Naive thymus-derived CD4-positive, alpha-beta T cell (primary cell): Measurements from ENCODE around the gene RPS15. TPM values are rescaled to one million over a fixed set of nuclear protein-coding genes. Genes with fewer than 3 reads are reported as not detected.

Experiments
- ATAC-seq: fragments of 150-1000 bp; cut with Tn5 transposase; 2 replicates; pipeline ENCODE4 v1.10.0; 2021; ENCODE audit warnings: mild to moderate bottlenecking, moderate library complexity
- CTCF ChIA-PET: fragments of 350-600 bp; sonication (Branson Sonifier 250); formaldehyde crosslinking; loops from one replicate; lab custom pipeline; 2021; ENCODE audit warnings: antibody characterized with exemption; lab: Charles Lee
- POLR2A ChIA-PET: fragments of 350-600 bp; sonication (Branson Sonifier 250); formaldehyde crosslinking; loops from one replicate; lab custom pipeline; 2021; ENCODE audit warnings: antibody characterized with exemption, inconsistent platforms; lab: Charles Lee
- DNase-seq, 9 donors: peaks; one replicate each; pipeline versions ENCODE4 v3.0.0 to v3.0.0-alpha.2; 2020 to 2022; ENCODE audit warnings: mixed read lengths in 1 of 9
- H3K27ac ChIP-seq: one replicate; pipeline ENCODE4 v1.7.0; 2013; ENCODE audit warnings: mild to moderate bottlenecking, low read depth, low read length, moderate library complexity
- H3K27me3 ChIP-seq, 2 donors: one replicate each; pipeline ENCODE4 v1.7.0; 2013; ENCODE audit warnings: low read length in 2 of 2, mild to moderate bottlenecking in 2 of 2, moderate library complexity in 2 of 2; ENCODE audit not compliant: control insufficient read depth in 2 of 2, insufficient read depth in 2 of 2
- H3K36me3 ChIP-seq, 3 experiments: 1 replicate in 2 of 3; 2 replicates in 1 of 3; pipeline ENCODE4 v1.7.0; 2013; ENCODE audit warnings: low read length in 3 of 3, mild to moderate bottlenecking in 3 of 3, moderate library complexity in 1 of 3; ENCODE audit not compliant: insufficient read depth in 3 of 3, control insufficient read depth in 2 of 3
- H3K4me1 ChIP-seq, 2 donors: one replicate each; pipeline ENCODE4 v1.7.0; 2013; ENCODE audit warnings: low read length in 2 of 2, mild to moderate bottlenecking in 2 of 2, moderate library complexity in 1 of 2; ENCODE audit not compliant: control insufficient read depth in 2 of 2, insufficient read depth in 2 of 2
- H3K4me3 ChIP-seq: 2 replicates; pipeline ENCODE4 v1.7.0; 2013; ENCODE audit warnings: mild to moderate bottlenecking, low read length
- H3K9me3 ChIP-seq, 3 experiments: 1 replicate in 2 of 3; 2 replicates in 1 of 3; pipeline ENCODE4 v1.7.0; 2013; ENCODE audit warnings: low read length in 3 of 3; ENCODE audit not compliant: control insufficient read depth in 2 of 3
- H3K27ac Mint-ChIP-seq, 9 donors: one replicate each; pipeline ENCODE4 v1.8.0; 2020 to 2022; ENCODE audit warnings: mixed read lengths in 9 of 9, mild to moderate bottlenecking in 8 of 9, moderate library complexity in 5 of 9, inconsistent platforms in 2 of 9
- H3K27me3 Mint-ChIP-seq, 5 donors: one replicate each; pipeline ENCODE4 v1.8.0; 2021 to 2022; ENCODE audit warnings: mixed read lengths in 5 of 5, mild to moderate bottlenecking in 1 of 5
- H3K36me3 Mint-ChIP-seq, 5 donors: one replicate each; pipeline ENCODE4 v1.8.0; 2020 to 2022; ENCODE audit warnings: mixed read lengths in 5 of 5, mild to moderate bottlenecking in 3 of 5, inconsistent platforms in 1 of 5
- H3K4me1 Mint-ChIP-seq, 7 donors: one replicate each; pipeline ENCODE4 v1.8.0; 2020 to 2022; ENCODE audit warnings: mixed read lengths in 7 of 7, mild to moderate bottlenecking in 3 of 7, inconsistent platforms in 1 of 7
- H3K4me3 Mint-ChIP-seq, 10 donors: one replicate each; pipeline ENCODE4 v1.8.0; 2020 to 2022; ENCODE audit warnings: mild to moderate bottlenecking in 10 of 10, mixed read lengths in 10 of 10, moderate library complexity in 6 of 10, inconsistent platforms in 2 of 10
- H3K9me3 Mint-ChIP-seq, 11 donors: one replicate each; pipeline ENCODE4 v1.8.0; 2020 to 2022; ENCODE audit warnings: mixed read lengths in 11 of 11, mild to moderate bottlenecking in 4 of 11, inconsistent platforms in 1 of 11, moderate library complexity in 1 of 11
- intact Hi-C, 2 donors: fragments of 100-400 bp; cut with micrococcal nuclease; formaldehyde crosslinking; loops; one replicate each; pipeline ENCODE4 v1.15.1; 2023
- polyA plus RNA-seq, 2 donors: library from polyadenylated mRNA; unstranded; fragments of 300-500 nt; fragmentation: Illumina TruSeq; gene quantifications; one replicate each; pipeline ENCODE4 v1.2.3, GENCODE V29; 2021
- total RNA-seq, 6 experiments: library from RNA in 5 of 6; stranded (reverse) in 5 of 6; gene quantifications; 1 replicate in 5 of 6; 2 replicates in 1 of 6; pipeline ENCODE4 v1.2.3 and lab custom pipeline; 2021 to 2026

Gene RPS15
- total and polyA plus RNA-seq, 7 experiments from 2014 or later: 1,300 to 3,761 (median 2,017) TPM

DNA sequence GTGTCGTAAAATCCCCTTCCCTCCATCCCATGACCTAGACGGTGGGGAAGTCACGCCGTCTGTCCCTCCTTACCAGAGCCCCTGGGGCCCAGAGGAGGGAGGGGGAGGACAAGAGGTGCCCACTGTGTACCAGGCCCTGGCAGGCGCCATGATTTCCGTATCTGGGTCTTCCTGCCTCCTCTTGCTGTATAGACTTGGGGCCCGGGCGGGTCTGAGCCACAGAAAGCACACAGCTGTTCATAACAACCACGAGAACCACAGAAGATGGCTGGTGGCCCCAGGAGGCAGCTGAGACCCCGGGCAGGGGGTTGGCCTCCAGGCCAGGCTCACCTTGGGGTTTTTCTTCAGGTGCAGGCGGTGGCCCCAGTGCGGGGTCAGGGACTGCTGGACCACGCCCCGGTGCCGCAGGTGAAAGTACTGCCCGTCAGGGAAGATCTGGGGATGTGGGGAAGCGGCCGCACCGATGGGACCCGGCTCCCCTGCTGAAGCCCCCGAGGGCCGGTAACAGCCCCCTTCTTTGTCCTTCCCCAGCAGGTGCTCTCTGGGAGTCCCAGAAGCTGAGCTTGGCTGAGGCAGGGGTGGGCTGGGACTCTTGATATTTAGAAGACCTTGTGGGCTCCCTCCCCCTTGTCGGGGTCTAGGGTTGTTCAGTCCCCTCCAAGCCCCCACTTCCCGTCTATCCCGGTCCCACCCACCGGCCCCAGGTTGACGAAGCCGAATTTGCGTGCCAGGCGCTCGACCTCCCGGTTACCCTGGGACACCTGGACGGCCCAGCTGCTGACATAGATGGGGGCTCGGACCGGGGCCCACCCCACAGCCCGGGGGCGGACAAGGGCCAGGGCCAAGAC is 51.5 kb downstream of the RPS15 start:
- H3K27ac ChIP-seq: peak overlapping the region; percentile 63
- peaks cover 0 to 14% (median 0%) of the 10 kb centered on the region in 5 donors for H3K27me3 Mint-ChIP-seq
- no peaks in the 10 kb centered on the region for H3K9me3 ChIP-seq
- intact Hi-C loops: loop anchor here (1.0 to 5.0 kb wide), 14 partner anchors 10 to 416 kb away; partner anchors contain the start of genes C19orf25 (in 2 of the 2), UQCR11 (in 2 of the 2), ADAMTSL5 (in 1 of the 2) and ADAT3 (in 1 of the 2)
- ATAC-seq (no peak), DNase-seq (no peak)
- H3K4me3 ChIP-seq: peak overlapping the region; percentile 77
- H3K36me3 Mint-ChIP-seq: no peaks in the 10 kb centered on the region
- ChIA-PET POLR2A (interaction anchor here (0.6 to 1.8 kb wide), 8 partner anchors 13 to 459 kb away, joined by 3 to 6 read pairs (median 4); partner anchors contain the start of genes ABCA7 and MBD3), CTCF (no interaction called here)
- H3K27me3 ChIP-seq: no peaks in the 10 kb centered on the region
- peaks cover 9 to 10% of the 10 kb centered on the region in 2 donors for H3K4me1 ChIP-seq
- H3K9me3 Mint-ChIP-seq: peaks cover 0 to 2% (median 0%) of the 10 kb centered on the region in 11 donors
- H3K4me1 Mint-ChIP-seq: peaks cover 7 to 17% (median 15%) of the 10 kb centered on the region in 7 donors
- no peaks in the 10 kb centered on the region for H3K36me3 ChIP-seq
- peak overlapping the region; percentile 53 to 93 (median 74) for H3K4me3 Mint-ChIP-seq
- peak overlapping the region in 7 of 9 donors; percentile 34 to 91 (median 49) for H3K27ac Mint-ChIP-seq

Other genes starting within 250 kb of the RPS15 start
- 10 to 100 TPM; 67.7 to 91.3 (median 71.6) TPM for gene STK11, start 232.6 kb upstream of the RPS15 start, total RNA-seq
- 10 to 100 TPM; 13.9 to 28.9 TPM for gene STK11, start 232.6 kb upstream of the RPS15 start, polyA plus RNA-seq
- under 1 TPM in 2 of 5 experiments, not detected in 3; 0.15 to 0.27 TPM for gene CBARP, start 200.4 kb upstream of the RPS15 start, total RNA-seq
- not detected for gene CBARP, start 200.4 kb upstream of the RPS15 start, polyA plus RNA-seq
- 100 to 1,000 TPM in 3 of 5 experiments, 10 to 100 TPM in 2; 90.6 to 178 (median 102) TPM for gene ATP5F1D, start 196.6 kb upstream of the RPS15 start, total RNA-seq
- gene ATP5F1D, start 196.6 kb upstream of the RPS15 start, polyA plus RNA-seq: 100 to 1,000 TPM; 209 to 302 TPM
- 100 to 1,000 TPM in 2 of 5 experiments, 10 to 100 TPM in 3; 22.6 to 310 (median 78.1) TPM for gene MIDN, start 189.8 kb upstream of the RPS15 start, total RNA-seq
- gene MIDN, start 189.8 kb upstream of the RPS15 start, polyA plus RNA-seq: 1 to 10 TPM; 1.4 to 3.6 TPM
- 100 to 1,000 TPM; 237 to 629 (median 524) TPM for gene CIRBP, start 169.1 kb upstream of the RPS15 start, total RNA-seq
- gene CIRBP, start 169.1 kb upstream of the RPS15 start, polyA plus RNA-seq: 100 to 1,000 TPM; 233 to 247 TPM
- gene FAM174C, start 162.9 kb upstream of the RPS15 start, total RNA-seq: 10 to 100 TPM; 31.7 to 57.3 (median 47.7) TPM
- gene FAM174C, start 162.9 kb upstream of the RPS15 start, polyA plus RNA-seq: 10 to 100 TPM; 75.0 to 78.8 TPM
- gene EFNA2, start 152.5 kb upstream of the RPS15 start, total RNA-seq: not detected
- not detected for gene EFNA2, start 152.5 kb upstream of the RPS15 start, polyA plus RNA-seq
- gene NDUFS7, start 54.5 kb upstream of the RPS15 start, total RNA-seq: 100 to 1,000 TPM in 1 of 5 experiments, 10 to 100 TPM in 4; 48.4 to 101 (median 68.0) TPM
- 100 to 1,000 TPM; 182 to 232 TPM for gene NDUFS7, start 54.5 kb upstream of the RPS15 start, polyA plus RNA-seq
- gene GAMT, start 36.9 kb upstream of the RPS15 start, total RNA-seq: 10 to 100 TPM; 10.9 to 24.2 (median 17.5) TPM
- 10 to 100 TPM; 29.3 to 32.3 TPM for gene GAMT, start 36.9 kb upstream of the RPS15 start, polyA plus RNA-seq
- gene DAZAP1, start 30.8 kb upstream of the RPS15 start, total RNA-seq: 100 to 1,000 TPM; 129 to 227 (median 144) TPM
- gene DAZAP1, start 30.8 kb upstream of the RPS15 start, polyA plus RNA-seq: 1 to 10 TPM; 5.0 to 5.7 TPM
- under 1 TPM; 0.05 to 0.24 (median 0.10) TPM for gene APC2, start 11.7 kb downstream of the RPS15 start, total RNA-seq
- under 1 TPM; 0.01 to 0.05 TPM for gene APC2, start 11.7 kb downstream of the RPS15 start, polyA plus RNA-seq
- gene C19orf25, start 40.8 kb downstream of the RPS15 start, total RNA-seq: 10 to 100 TPM; 24.2 to 64.5 (median 44.6) TPM
- gene C19orf25, start 40.8 kb downstream of the RPS15 start, polyA plus RNA-seq: 10 to 100 TPM; 43.6 to 69.8 TPM
- gene PCSK4, start 52.0 kb downstream of the RPS15 start, total RNA-seq: 10 to 100 TPM in 1 of 5 experiments, 1 to 10 TPM in 3, under 1 TPM in 1; 0.87 to 10.8 (median 7.8) TPM
- under 1 TPM; 0.64 to 0.72 TPM for gene PCSK4, start 52.0 kb downstream of the RPS15 start, polyA plus RNA-seq
- gene REEP6, start 52.8 kb downstream of the RPS15 start, total RNA-seq: 1 to 10 TPM; 1.6 to 5.3 (median 4.4) TPM
- 1 to 10 TPM; 5.6 to 7.2 TPM for gene REEP6, start 52.8 kb downstream of the RPS15 start, polyA plus RNA-seq
- 1 to 10 TPM; 3.6 to 9.9 (median 6.0) TPM for gene ADAMTSL5, start 74.6 kb downstream of the RPS15 start, total RNA-seq
- gene ADAMTSL5, start 74.6 kb downstream of the RPS15 start, polyA plus RNA-seq: 1 to 10 TPM; 4.3 to 4.8 TPM
- gene PLK5, start 85.7 kb downstream of the RPS15 start, total RNA-seq: not detected
- not detected for gene PLK5, start 85.7 kb downstream of the RPS15 start, polyA plus RNA-seq
- 1 to 10 TPM; 2.1 to 8.3 (median 2.3) TPM for gene MEX3D, start 129.9 kb downstream of the RPS15 start, total RNA-seq
- gene MEX3D, start 129.9 kb downstream of the RPS15 start, polyA plus RNA-seq: not detected
- 10 to 100 TPM; 50.1 to 87.8 (median 64.6) TPM for gene MBD3, start 154.5 kb downstream of the RPS15 start, total RNA-seq
- gene MBD3, start 154.5 kb downstream of the RPS15 start, polyA plus RNA-seq: 10 to 100 TPM in 1 of 2 donors, 1 to 10 TPM in 1; 9.1 to 23.1 TPM
- gene UQCR11, start 167.1 kb downstream of the RPS15 start, total RNA-seq: 100 to 1,000 TPM in 4 of 5 experiments, 10 to 100 TPM in 1; 94.3 to 170 (median 123) TPM
- 100 to 1,000 TPM; 292 to 606 TPM for gene UQCR11, start 167.1 kb downstream of the RPS15 start, polyA plus RNA-seq
- 10 to 100 TPM; 66.6 to 83.6 (median 78.3) TPM for gene TCF3, start 214.2 kb downstream of the RPS15 start, total RNA-seq
- 10 to 100 TPM in 1 of 2 donors, 1 to 10 TPM in 1; 5.8 to 15.6 TPM for gene TCF3, start 214.2 kb downstream of the RPS15 start, polyA plus RNA-seq